AG04450 (cell line): ENCODE data around the gene FETUB. TPM values are rescaled to one million over a fixed set of nuclear protein-coding genes. Genes with fewer than 3 reads are reported as not detected.

Source experiments
- CTCF ChIA-PET: fragments of 300-600, 350-600 bp; formaldehyde crosslinking; extraction: SDS; loops from one replicate; lab custom pipeline; 2022; ENCODE audit warnings: antibody characterized with exemption, inconsistent platforms; lab: Charles Lee
- POLR2A ChIA-PET: fragments of 350-600 bp; formaldehyde crosslinking; extraction: SDS; loops from one replicate; lab custom pipeline; 2021; ENCODE audit warnings: antibody characterized with exemption, inconsistent platforms; lab: Yijun Ruan, JAX
- DNase-seq: peaks from one replicate; pipeline ENCODE4 v3.0.0-alpha.2; 2011; ENCODE audit warnings: low read depth, low spot score
- H3K27ac ChIP-seq: one replicate; pipeline ENCODE4 v1.5.1; 2012; ENCODE audit warnings: low read depth, low read length, control low read depth
- H3K27me3 ChIP-seq: one replicate; pipeline ENCODE4 v1.6.0; 2012; ENCODE audit warnings: low read length; ENCODE audit not compliant: control insufficient read depth, insufficient read depth
- H3K4me3 ChIP-seq: 2 replicates; pipeline ENCODE4 v1.5.1; 2011; ENCODE audit warnings: mild to moderate bottlenecking, low read depth, low read length, control low read depth
- H3K9me3 ChIP-seq: 2 replicates; pipeline ENCODE4 v1.5.1; 2012; ENCODE audit warnings: low read length; ENCODE audit not compliant: control insufficient read depth, insufficient read depth
- polyA plus RNA-seq: library from polyadenylated mRNA; depleted of rRNA; stranded (reverse); fragments of >200 nt; gene quantifications from 2 replicates; pipeline ENCODE4 v1.2.3, GENCODE V29; 2011
- TF ChIP-seq, protein P1 (sequence below): IDR thresholded peaks from 2 replicates; pipeline ENCODE4 v1.5.1; 2011; ENCODE audit warnings: low read depth, low read length, control low read depth, inconsistent platforms

FETUB gene
- polyA plus RNA-seq, 1 experiment = not detected

GRCh38 chr3:186605561-186606545 is 34.3 kb upstream of the FETUB start:
- POLR2A ChIA-PET = no interaction called here
- no peaks in the 10 kb centered on the region for H3K9me3 ChIP-seq
- no peak for DNase-seq
- TF ChIP-seq, protein P1, sequence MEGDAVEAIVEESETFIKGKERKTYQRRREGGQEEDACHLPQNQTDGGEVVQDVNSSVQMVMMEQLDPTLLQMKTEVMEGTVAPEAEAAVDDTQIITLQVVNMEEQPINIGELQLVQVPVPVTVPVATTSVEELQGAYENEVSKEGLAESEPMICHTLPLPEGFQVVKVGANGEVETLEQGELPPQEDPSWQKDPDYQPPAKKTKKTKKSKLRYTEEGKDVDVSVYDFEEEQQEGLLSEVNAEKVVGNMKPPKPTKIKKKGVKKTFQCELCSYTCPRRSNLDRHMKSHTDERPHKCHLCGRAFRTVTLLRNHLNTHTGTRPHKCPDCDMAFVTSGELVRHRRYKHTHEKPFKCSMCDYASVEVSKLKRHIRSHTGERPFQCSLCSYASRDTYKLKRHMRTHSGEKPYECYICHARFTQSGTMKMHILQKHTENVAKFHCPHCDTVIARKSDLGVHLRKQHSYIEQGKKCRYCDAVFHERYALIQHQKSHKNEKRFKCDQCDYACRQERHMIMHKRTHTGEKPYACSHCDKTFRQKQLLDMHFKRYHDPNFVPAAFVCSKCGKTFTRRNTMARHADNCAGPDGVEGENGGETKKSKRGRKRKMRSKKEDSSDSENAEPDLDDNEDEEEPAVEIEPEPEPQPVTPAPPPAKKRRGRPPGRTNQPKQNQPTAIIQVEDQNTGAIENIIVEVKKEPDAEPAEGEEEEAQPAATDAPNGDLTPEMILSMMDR = no peak
- peaks cover 5% of the 10 kb centered on the region for H3K27me3 ChIP-seq
- H3K4me3 ChIP-seq = no peak overlapping the region
- CTCF ChIA-PET = interaction anchor here (1.1 to 3.3 kb wide), 2 partner anchors 9 to 11 kb away, joined by 3 to 22 read pairs; no protein-coding TSS in a partner anchor
- no peak overlapping the region for H3K27ac ChIP-seq

DNA sequence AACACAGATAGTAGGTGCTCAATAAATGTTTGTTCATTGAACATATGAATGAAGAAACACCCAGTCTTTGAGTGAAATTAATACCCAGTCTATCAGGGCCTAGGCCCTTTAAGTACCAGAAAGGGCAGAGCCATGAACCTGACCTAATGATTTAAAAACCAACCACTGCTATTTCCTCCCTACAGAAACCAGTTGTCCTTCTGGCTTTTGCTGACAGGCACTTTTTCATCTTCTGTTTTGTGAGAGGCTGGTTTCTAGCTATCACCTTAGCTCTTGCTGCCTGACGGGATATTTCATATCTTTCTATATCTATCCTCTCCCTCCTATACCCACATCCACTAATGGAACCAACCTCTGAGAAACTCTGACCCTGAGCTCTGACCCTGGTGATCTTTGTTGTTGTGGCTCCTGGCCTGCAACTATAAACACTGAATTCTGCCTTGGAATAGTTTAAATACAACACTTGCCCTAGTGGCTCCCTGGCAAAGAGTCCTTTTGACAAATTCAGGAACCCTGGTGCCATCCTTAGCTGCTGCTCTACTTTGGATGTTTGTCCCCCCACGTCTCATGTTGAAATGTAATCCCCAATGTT is 31.5 kb upstream of the FETUB start:
- Histone ChIP-seq H3K27me3 (peaks cover 11% of the 10 kb centered on the region), H3K27ac (no peak overlapping the region), H3K9me3 (no peaks in the 10 kb centered on the region), H3K4me3 (no peak overlapping the region)
- ChIA-PET CTCF (interaction anchor here (1.1 to 1.4 kb wide), 3 partner anchors 8 to 626 kb away, joined by 3 to 8 read pairs (median 3); no protein-coding TSS in a partner anchor), POLR2A (no interaction called here)
- DNase-seq = no peak
- TF ChIP-seq, protein P1 = no peak

DNA sequence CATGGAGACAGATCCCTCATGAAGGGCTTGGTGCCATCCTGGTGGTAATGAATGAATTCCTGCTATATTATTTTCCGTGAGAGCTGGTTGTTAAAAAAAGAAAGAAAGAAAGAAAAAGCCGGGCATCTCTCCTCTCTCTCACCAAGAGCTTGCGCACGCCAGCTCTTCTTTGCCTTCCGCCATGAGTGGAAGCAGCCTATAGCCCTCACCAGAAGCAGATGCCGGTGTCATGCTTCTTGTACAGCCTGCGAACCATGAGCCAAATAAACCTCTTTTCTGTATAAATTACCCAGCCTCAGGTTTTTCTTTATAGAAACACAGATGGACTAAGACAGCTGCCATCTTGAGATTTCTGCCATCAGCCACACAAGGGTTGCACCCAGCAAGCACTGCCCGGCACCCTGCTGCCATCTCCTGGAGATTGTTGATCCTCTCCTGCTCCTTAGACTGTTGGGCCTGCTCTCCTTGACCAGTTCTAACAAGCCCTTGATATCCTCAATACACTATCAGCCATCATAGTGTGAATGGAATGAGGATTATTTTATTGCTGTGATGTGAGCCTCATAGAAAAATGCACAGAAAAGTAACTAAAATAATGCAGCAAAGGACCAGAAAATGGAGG is 30.8 kb upstream of the FETUB start:
- Histone ChIP-seq H3K27ac (no peak overlapping the region), H3K9me3 (no peaks in the 10 kb centered on the region), H3K27me3 (peaks cover 16% of the 10 kb centered on the region), H3K4me3 (no peak overlapping the region)
- TF ChIP-seq, protein P1 = peak; percentile 22; the same call in 1 of the 2 replicates
- DNase-seq = no peak
- POLR2A ChIA-PET = no interaction called here
- CTCF ChIA-PET = interaction anchor here (1.0 to 2.7 kb wide), 5 partner anchors 8 to 626 kb away, joined by 3 to 14 read pairs (median 5); no protein-coding TSS in a partner anchor

DNA sequence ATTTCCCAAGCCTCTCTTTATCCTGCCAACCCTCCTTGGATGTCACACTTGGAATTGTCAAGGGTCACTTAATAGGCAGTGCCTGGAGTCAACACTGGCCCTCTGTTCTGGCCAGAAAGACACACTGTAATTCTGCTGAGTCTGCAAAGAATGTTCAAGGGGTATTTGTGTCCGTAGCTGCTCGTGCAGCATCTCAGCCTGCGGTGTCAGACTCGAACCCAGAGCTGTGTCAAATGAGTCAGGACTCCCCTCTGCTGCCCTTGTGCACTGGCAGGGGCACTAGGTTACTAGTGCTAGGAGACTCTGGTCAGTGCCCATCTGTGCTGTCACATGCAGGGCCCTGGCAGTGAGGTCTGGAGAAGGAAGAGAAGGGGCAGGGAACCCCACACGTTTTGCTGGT is 28.1 kb upstream of the FETUB start:
- Histone ChIP-seq H3K27me3 (peaks cover 17% of the 10 kb centered on the region), H3K27ac (no peak overlapping the region), H3K9me3 (no peaks in the 10 kb centered on the region), H3K4me3 (no peak overlapping the region)
- TF ChIP-seq, protein P1 = no peak
- ChIA-PET POLR2A (no interaction called here), CTCF (interaction anchor here (1.7 to 5.9 kb wide), 4 partner anchors 12 to 1104 kb away, joined by 3 to 60 read pairs (median 9); no protein-coding TSS in a partner anchor)
- no peak for DNase-seq
